ENCODE data around the gene ZNF570.

DNA sequence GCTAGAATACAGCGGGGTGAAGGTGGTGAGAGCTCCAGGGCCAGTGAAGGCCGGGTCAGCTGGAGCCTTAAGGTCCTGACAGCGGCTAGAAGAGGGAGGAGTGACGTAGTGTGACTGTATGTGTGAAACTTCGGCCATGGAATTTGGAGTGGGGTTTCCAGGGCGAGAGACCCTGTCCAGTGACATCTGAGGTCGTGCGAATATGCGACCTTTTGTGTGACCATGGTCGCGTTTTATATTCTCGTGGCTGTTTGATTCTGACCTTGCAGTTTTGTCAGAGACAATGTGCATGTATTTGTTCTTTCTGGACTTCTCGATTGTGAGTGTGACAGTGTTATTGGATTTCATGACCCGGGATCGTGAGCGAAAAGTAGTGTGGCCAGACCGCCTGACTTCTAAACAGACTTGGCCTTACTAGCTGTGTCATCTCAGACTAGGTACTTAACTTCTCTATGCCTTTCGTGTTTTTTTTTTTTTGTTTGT is 1.5 kb upstream of the ZNF570 start:
- TF ChIP-seq CTCF (IDR thresholded peaks at IDR 0.05) = no peak
- TF ChIP-seq POLR2A (IDR thresholded peaks at IDR 0.05; ENCODE audit: low read depth) = no peak
- no peak for TF ChIP-seq POLR2AphosphoS5 (IDR thresholded peaks at IDR 0.05)
- no peak for TF ChIP-seq EP300 (IDR thresholded peaks at IDR 0.05)

Measured in esophagus muscularis mucosa (tissue), 4 donors.